Hepatocyte (in vitro differentiated cells): ENCODE data around the gene PSAPL1.

Experiments used
- EZH2 ChIP-seq: fragments of 200-600 bp; sonication (generic); IDR thresholded peaks from 2 replicates; pipeline ENCODE4 v1.6.1; 2016; ENCODE audit warnings: antibody characterized with exemption, mild to moderate bottlenecking, borderline replicate concordance
- EZH2phosphoT487 ChIP-seq: fragments of 200-600 bp; sonication (generic); IDR thresholded peaks from one replicate; pipeline ENCODE4 v1.6.1; 2018; ENCODE audit warnings: antibody characterized with exemption, mild to moderate bottlenecking, low read depth, moderate library complexity; ENCODE audit not compliant: unreplicated experiment, severe bottlenecking

DNA sequence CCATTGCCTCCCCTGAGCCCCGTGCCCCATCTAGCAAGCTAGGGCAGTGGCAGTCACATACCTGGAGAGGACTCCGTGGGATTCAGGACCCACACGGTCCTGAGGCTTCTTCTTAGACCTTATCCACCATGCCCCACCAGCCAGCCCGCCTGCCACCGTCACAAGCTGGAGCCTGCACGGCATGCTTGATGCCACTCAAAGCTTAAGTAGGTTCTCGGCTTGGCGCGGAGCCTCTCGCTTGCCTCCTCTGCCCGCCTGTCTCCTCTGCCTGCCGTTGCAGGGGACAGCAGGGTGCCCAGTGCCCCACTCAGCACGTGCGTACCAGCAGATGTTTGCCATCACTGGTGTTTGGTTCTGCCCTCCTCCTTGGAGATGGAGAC, 14.1 kb downstream of the PSAPL1 start:
- no peak for TF ChIP-seq EZH2
- TF ChIP-seq EZH2phosphoT487, result no peak
